Measurements from ENCODE around the gene NMT1. TPM values are rescaled to one million over a fixed set of nuclear protein-coding genes. Genes with fewer than 3 reads are reported as not detected.

Gene NMT1
- total and polyA plus RNA-seq, 10 donors: 37.5 to 108 (median 63.9) TPM

DNA sequence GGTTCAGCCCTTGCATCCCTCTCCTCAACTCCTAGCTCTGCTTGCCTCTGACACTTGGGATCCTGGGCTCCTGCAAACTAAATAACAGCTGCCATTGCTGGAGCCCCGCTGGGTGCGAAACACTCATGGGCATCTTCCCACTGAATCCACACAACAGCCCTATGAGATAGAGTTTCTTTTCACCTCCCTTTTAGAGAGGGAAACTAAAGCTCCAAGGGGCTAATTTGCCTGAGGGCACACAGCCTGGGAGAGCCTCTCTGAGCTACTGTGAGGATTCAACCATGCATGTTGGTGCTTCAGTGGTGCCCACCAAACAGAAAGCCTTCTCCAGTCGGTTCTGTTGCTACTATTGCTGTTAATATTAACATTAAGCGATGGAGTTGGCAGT, 78.4 kb downstream of the NMT1 start:
- DNase-seq: peak; percentile 18
- no peak overlapping the region for H3K27ac ChIP-seq
- no peaks in the 10 kb centered on the region for H3K9me3 ChIP-seq
- TF ChIP-seq POLR2AphosphoS5 (IDR thresholded peaks at IDR 0.05): no peak
- TF ChIP-seq, protein P1, sequence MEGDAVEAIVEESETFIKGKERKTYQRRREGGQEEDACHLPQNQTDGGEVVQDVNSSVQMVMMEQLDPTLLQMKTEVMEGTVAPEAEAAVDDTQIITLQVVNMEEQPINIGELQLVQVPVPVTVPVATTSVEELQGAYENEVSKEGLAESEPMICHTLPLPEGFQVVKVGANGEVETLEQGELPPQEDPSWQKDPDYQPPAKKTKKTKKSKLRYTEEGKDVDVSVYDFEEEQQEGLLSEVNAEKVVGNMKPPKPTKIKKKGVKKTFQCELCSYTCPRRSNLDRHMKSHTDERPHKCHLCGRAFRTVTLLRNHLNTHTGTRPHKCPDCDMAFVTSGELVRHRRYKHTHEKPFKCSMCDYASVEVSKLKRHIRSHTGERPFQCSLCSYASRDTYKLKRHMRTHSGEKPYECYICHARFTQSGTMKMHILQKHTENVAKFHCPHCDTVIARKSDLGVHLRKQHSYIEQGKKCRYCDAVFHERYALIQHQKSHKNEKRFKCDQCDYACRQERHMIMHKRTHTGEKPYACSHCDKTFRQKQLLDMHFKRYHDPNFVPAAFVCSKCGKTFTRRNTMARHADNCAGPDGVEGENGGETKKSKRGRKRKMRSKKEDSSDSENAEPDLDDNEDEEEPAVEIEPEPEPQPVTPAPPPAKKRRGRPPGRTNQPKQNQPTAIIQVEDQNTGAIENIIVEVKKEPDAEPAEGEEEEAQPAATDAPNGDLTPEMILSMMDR (IDR thresholded peaks at IDR 0.05 in 8 of 11, conservative IDR thresholded peaks at IDR 0.05 in 3 of 11): no peak
- no peak for TF ChIP-seq POLR2A (IDR thresholded peaks at IDR 0.05)
- intact Hi-C loops (cut with DNase I; ENCODE audit: low total_unique reads): no loop called here
- peaks cover 0 to 31% (median 0%) of the 10 kb centered on the region in 6 donors for H3K36me3 ChIP-seq
- no peak overlapping the region for H3K4me3 ChIP-seq
- H3K4me1 ChIP-seq: peaks cover 10 to 43% (median 36%) of the 10 kb centered on the region in 6 donors
- no peaks in the 10 kb centered on the region for H3K27me3 ChIP-seq (replicated peaks in 1 of 7)
- 85 to 92% (median 89%) methylated on average over 4 of the region's 4 CpGs for WGBS, 5 donors

DNA sequence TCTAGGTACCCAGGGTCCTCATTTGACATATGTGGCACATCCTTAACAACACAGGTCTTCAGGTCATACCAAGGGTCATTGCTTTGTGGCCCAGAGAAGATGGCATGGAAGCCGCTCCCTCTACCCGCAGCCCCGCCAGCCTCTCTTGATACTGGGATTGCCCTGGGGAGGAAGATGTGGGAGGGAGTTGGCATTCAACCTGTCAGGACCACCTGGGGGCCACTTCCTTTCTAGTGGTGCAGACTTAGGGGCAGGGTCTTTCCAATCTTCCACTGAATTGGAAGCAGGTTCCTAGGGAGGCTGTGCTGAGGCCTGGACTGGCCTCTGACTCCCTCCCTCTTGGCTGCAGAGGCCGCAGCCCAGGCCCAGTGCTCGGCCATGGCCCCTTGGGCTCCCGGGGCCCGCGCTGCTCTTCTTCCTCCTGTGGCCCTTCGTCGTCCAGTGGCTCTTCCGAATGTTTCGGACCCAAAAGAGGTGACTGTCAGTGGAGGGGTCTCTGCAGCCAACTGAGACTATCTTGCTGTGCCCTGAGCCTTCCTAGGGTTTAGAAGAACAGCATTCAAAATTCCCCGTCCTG, 82.1 kb downstream of the NMT1 start:
- DNase-seq: peak; percentile 69
- peaks cover 0 to 19% (median 0%) of the 10 kb centered on the region in 6 donors for H3K36me3 ChIP-seq
- TF ChIP-seq POLR2AphosphoS5 (IDR thresholded peaks at IDR 0.05): no peak
- TF ChIP-seq, protein P1 (IDR thresholded peaks at IDR 0.05 in 8 of 11, conservative IDR thresholded peaks at IDR 0.05 in 3 of 11): no peak
- TF ChIP-seq POLR2A (IDR thresholded peaks at IDR 0.05): no peak
- H3K4me1 ChIP-seq: peaks cover 16 to 46% (median 42%) of the 10 kb centered on the region in 6 donors
- peak overlapping the region; percentile 85 to 91 (median 90) for H3K27ac ChIP-seq
- no peaks in the 10 kb centered on the region for H3K27me3 ChIP-seq (replicated peaks in 1 of 7)
- H3K4me3 ChIP-seq: peak overlapping the region in 4 of 8 donors; percentile 27 to 67 (median 48)
- no peaks in the 10 kb centered on the region for H3K9me3 ChIP-seq
- WGBS, 5 donors: 81 to 87% (median 86%) methylated on average over 13 of the region's 13 CpGs
- intact Hi-C loops (cut with DNase I; ENCODE audit: low total_unique reads): no loop called here

DNA sequence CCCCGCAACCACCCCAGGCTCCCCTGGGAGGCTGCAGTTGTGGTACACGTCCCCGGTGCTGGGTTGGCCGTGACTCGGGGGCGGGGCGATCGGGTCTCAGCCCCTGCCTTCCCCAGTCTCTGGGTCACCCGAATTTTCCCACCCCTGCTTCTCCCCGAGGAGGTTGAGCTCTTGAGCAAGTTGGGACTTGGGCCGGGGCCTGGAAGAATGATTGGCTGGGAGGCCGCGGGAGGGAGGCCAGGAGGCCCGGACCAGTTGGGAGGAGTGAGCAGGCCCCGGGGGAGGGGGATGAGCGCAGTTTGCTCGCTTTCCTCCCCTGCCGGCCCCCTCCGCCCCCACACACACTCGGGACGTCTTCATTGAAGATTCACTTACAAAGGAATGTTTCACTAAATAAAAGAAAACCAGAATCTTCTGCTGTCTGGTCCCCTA, 82.7 kb downstream of the NMT1 start:
- H3K9me3 ChIP-seq: no peaks in the 10 kb centered on the region
- peak overlapping the region; percentile 85 to 91 (median 90) for H3K27ac ChIP-seq
- peak; percentile 48 to 74 (median 54) for TF ChIP-seq POLR2AphosphoS5 (IDR thresholded peaks at IDR 0.05)
- peak in 1 of 3 donors; percentile 18 for TF ChIP-seq POLR2A (IDR thresholded peaks at IDR 0.05)
- TF ChIP-seq, protein P1 (IDR thresholded peaks at IDR 0.05 in 8 of 11, conservative IDR thresholded peaks at IDR 0.05 in 3 of 11): no peak
- no peaks in the 10 kb centered on the region for H3K27me3 ChIP-seq (replicated peaks in 1 of 7)
- intact Hi-C loops (cut with DNase I; ENCODE audit: low total_unique reads): no loop called here
- H3K36me3 ChIP-seq: peaks cover 0 to 13% (median 0%) of the 10 kb centered on the region in 6 donors
- H3K4me1 ChIP-seq: peaks cover 16 to 50% (median 44%) of the 10 kb centered on the region in 6 donors
- peak; percentile 91 for DNase-seq
- WGBS, 5 donors: 8 to 27% (median 10%) methylated on average over 11 to 21 of the region's 21 CpGs
- H3K4me3 ChIP-seq: peak overlapping the region; percentile 12 to 67 (median 40)

DNA sequence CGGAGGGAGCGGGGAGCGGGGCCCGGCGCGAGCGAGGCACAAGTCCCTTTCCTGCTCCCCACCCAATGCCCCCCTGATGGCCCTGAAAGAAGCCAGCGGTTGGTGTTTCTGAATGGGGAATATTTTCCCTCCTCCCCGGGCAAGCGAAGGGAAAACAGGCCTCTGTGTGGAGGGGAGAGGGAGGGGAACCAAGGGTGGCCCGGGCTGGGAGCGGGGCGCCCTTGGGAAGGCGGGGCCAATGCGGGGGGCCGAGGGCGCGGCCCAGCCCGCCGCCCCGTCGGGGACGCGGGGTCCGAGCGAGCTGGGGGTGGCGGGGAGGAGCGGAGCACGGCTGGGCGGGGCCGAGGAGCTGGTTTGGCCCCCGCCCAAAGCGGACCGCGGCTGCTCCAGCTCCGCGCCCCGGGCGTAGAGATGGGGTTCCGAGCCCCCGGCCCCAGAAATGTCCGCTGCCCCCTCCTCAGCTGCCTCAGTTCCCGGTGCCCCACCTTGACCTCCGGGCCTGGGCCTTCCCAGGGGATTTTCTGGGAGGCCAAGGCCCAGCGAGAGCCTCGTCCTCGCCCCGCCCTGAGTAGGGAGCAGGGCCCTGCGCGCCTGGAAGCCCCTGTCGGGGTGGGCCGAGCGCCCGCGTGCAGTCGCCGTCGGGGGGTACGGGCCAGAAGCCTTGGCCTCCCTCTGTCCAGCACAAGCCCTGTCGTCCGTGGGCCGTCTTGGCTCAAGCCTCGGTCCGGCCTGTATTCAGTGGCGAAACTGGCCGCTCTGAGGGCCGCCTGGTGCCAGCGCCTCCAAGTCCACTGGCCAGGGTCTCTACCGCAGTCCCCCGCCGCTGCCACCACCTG, 83.3 kb downstream of the NMT1 start:
- WGBS, 5 donors: 20 to 34% (median 22%) methylated on average over 25 to 71 of the region's 71 CpGs
- intact Hi-C loops (cut with DNase I; ENCODE audit: low total_unique reads): no loop called here

More for the DNA sequence above, 83.3 kb downstream of the NMT1 start:
- H3K27ac ChIP-seq: peak overlapping the region; percentile 85 to 91 (median 90)
- H3K4me1 ChIP-seq: peaks cover 16 to 56% (median 46%) of the 10 kb centered on the region in 6 donors
- H3K4me3 ChIP-seq: peak overlapping the region; percentile 12 to 67 (median 40)
- DNase-seq: peak; percentile 87
- peaks cover 0 to 6% (median 0%) of the 10 kb centered on the region in 6 donors for H3K36me3 ChIP-seq
- H3K9me3 ChIP-seq: no peaks in the 10 kb centered on the region
- TF ChIP-seq, protein P1 (IDR thresholded peaks at IDR 0.05 in 8 of 11, conservative IDR thresholded peaks at IDR 0.05 in 3 of 11): no peak
- TF ChIP-seq POLR2AphosphoS5 (IDR thresholded peaks at IDR 0.05): peak in 2 of 3 donors; percentile 38 to 69
- TF ChIP-seq POLR2A (IDR thresholded peaks at IDR 0.05): no peak
- H3K27me3 ChIP-seq (replicated peaks in 1 of 7): no peaks in the 10 kb centered on the region

Data from spleen (tissue), 11 donors.